Glutamatergic neuron (in vitro differentiated cells): ENCODE results near the gene DSN1. TPM values are rescaled to one million over a fixed set of nuclear protein-coding genes. Genes with fewer than 3 reads are reported as not detected.

ENCODE experiments used
- DNase-seq: peaks from one replicate; pipeline ENCODE4 v3.0.0; 2022
- H3K27ac Mint-ChIP-seq: one replicate; pipeline ENCODE4 v1.8.0; 2020; ENCODE audit warnings: mild to moderate bottlenecking, mixed read lengths, inconsistent platforms; ENCODE audit not compliant: unreplicated experiment
- H3K27me3 Mint-ChIP-seq: one replicate; pipeline ENCODE4 v1.8.0; 2020; ENCODE audit warnings: mild to moderate bottlenecking, moderate library complexity, mixed read lengths, inconsistent platforms; ENCODE audit not compliant: unreplicated experiment
- H3K36me3 Mint-ChIP-seq: one replicate; pipeline ENCODE4 v1.8.0; 2020; ENCODE audit warnings: mild to moderate bottlenecking, mixed read lengths, inconsistent platforms; ENCODE audit not compliant: unreplicated experiment
- H3K4me1 Mint-ChIP-seq: one replicate; pipeline ENCODE4 v1.8.0; 2020; ENCODE audit warnings: mild to moderate bottlenecking, low read depth, mixed read lengths, inconsistent platforms; ENCODE audit not compliant: unreplicated experiment
- H3K4me3 Mint-ChIP-seq: one replicate; pipeline ENCODE4 v1.8.0; 2020; ENCODE audit warnings: mild to moderate bottlenecking, mixed read lengths, inconsistent platforms; ENCODE audit not compliant: unreplicated experiment
- H3K9me3 Mint-ChIP-seq: one replicate; pipeline ENCODE4 v1.8.0; 2020; ENCODE audit warnings: mild to moderate bottlenecking, moderate library complexity, mixed read lengths, inconsistent platforms; ENCODE audit not compliant: unreplicated experiment
- total RNA-seq: library from RNA; stranded (reverse); fragmentation: NEBNext Ultra II Directional; extraction: Animal tissue kit (Norgen Biotek cat#: 25700); gene quantifications from one replicate; pipeline ENCODE4 v1.2.1, GENCODE V29; 2021; ENCODE audit not compliant: unreplicated experiment
- TF ChIP-seq, protein P1 (sequence below): fragments of 200-600 bp; sonication (generic); IDR thresholded peaks from one replicate; pipeline ENCODE4 v1.5.0; 2021; ENCODE audit not compliant: partially characterized antibody, unreplicated experiment

Gene DSN1
- total RNA-seq, 1 donor from 2014 or later, result 6.4 TPM

DNA sequence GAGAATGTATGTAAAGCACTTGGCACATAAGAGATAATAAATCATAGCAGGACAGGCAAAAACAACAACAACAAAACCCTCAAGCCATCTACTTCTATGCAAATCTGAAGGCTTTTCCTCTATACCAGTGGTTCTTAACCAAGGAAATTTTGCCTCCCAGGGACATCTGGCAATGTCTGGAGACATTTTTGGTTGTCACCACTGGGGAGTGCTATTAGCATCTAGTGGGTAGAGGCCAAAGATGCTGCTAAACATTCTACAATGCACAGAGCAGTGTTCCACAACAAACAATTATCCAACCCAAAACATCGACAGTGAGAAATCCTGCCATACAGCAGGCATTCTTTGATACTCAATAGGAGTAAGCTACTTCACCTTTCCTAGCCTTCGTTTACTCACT lies 55.9 kb downstream of the DSN1 start:
- TF ChIP-seq, protein P1, sequence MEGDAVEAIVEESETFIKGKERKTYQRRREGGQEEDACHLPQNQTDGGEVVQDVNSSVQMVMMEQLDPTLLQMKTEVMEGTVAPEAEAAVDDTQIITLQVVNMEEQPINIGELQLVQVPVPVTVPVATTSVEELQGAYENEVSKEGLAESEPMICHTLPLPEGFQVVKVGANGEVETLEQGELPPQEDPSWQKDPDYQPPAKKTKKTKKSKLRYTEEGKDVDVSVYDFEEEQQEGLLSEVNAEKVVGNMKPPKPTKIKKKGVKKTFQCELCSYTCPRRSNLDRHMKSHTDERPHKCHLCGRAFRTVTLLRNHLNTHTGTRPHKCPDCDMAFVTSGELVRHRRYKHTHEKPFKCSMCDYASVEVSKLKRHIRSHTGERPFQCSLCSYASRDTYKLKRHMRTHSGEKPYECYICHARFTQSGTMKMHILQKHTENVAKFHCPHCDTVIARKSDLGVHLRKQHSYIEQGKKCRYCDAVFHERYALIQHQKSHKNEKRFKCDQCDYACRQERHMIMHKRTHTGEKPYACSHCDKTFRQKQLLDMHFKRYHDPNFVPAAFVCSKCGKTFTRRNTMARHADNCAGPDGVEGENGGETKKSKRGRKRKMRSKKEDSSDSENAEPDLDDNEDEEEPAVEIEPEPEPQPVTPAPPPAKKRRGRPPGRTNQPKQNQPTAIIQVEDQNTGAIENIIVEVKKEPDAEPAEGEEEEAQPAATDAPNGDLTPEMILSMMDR, result no peak
- Mint-ChIP-seq H3K4me3 (no peak overlapping the region), H3K27ac (no peak overlapping the region), H3K4me1 (no peaks in the 10 kb centered on the region), H3K27me3 (peaks cover 2% of the 10 kb centered on the region), H3K36me3 (no peaks in the 10 kb centered on the region), H3K9me3 (no peaks in the 10 kb centered on the region)
- no peak for DNase-seq

- no peaks in the 10 kb centered on the region for H3K4me1 Mint-ChIP-seq
- H3K27ac Mint-ChIP-seq, result no peak overlapping the region
- peaks cover 2% of the 10 kb centered on the region for H3K27me3 Mint-ChIP-seq
- no peaks in the 10 kb centered on the region for H3K36me3 Mint-ChIP-seq
- no peak for DNase-seq
- TF ChIP-seq, protein P1, result no peak
- no peak overlapping the region for H3K4me3 Mint-ChIP-seq
- no peaks in the 10 kb centered on the region for H3K9me3 Mint-ChIP-seq
These were observed 56.5 kb downstream of the DSN1 start for GRCh38 chr20:36717021-36717420.

DNA sequence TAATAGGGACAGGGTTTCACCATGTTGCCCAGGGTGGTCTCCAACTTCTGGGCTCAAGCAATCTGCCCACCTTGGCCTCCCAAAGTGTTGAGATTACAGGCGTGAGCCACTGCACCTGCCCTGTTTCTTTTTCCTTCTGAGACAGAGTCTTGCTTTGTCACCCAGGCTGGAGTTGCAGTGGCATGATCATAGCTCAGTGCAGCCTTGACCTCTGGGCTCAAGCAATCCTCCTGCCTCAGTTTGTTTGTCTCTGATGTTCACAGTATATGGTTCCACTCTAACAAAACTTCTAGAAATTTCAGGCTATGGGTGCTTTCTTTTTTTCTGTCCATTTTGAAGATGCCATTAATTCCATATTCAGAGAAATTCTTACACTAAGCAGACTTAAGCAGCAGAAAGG lies 60.8 kb downstream of the DSN1 start:
- H3K9me3 Mint-ChIP-seq, result no peaks in the 10 kb centered on the region
- H3K36me3 Mint-ChIP-seq, result no peaks in the 10 kb centered on the region
- no peak overlapping the region for H3K27ac Mint-ChIP-seq
- DNase-seq, result no peak
- TF ChIP-seq, protein P1, result no peak
- no peaks in the 10 kb centered on the region for H3K27me3 Mint-ChIP-seq
- no peak overlapping the region for H3K4me3 Mint-ChIP-seq
- H3K4me1 Mint-ChIP-seq, result no peaks in the 10 kb centered on the region

DNA sequence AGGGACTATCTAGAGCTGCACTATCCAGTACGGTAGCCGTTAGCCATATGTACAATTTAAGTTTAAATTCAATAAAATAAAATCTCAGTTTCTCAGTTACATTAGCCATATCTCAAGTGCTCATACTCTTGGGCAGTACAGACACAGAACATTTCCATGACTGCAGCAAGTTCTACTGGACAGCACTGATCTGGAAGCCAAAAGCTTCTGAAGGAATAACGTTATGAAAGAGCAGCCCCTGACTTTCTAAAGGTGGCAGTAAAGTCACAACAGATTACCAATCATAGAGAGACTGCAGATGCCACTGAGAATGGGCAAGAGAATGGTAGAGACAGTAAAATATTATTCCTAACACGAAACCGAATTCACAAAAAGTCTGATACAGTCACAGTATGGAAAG lies 64.4 kb downstream of the DSN1 start:
- Mint-ChIP-seq H3K4me1 (no peaks in the 10 kb centered on the region), H3K27me3 (no peaks in the 10 kb centered on the region), H3K36me3 (no peaks in the 10 kb centered on the region), H3K4me3 (no peak overlapping the region), H3K9me3 (no peaks in the 10 kb centered on the region), H3K27ac (no peak overlapping the region)
- no peak for DNase-seq
- TF ChIP-seq, protein P1, result no peak

GRCh38 chr20:36703530-36703929 lies 70.0 kb downstream of the DSN1 start:
- Mint-ChIP-seq H3K36me3 (no peaks in the 10 kb centered on the region), H3K27me3 (no peaks in the 10 kb centered on the region), H3K9me3 (no peaks in the 10 kb centered on the region), H3K27ac (no peak overlapping the region), H3K4me3 (no peak overlapping the region), H3K4me1 (no peaks in the 10 kb centered on the region)
- no peak for DNase-seq
- TF ChIP-seq, protein P1, result no peak

Other genes starting within 250 kb of the DSN1 start
- 2.0 TPM for gene MYL9, start 232.2 kb downstream of the DSN1 start, total RNA-seq
- gene TGIF2, start 200.2 kb downstream of the DSN1 start, total RNA-seq, result 10.1 TPM
- gene RAB5IF, start 168.0 kb downstream of the DSN1 start, total RNA-seq, result 48.9 TPM
- gene SLA2, start 127.6 kb downstream of the DSN1 start, total RNA-seq, result not detected
- gene NDRG3, start 27.7 kb downstream of the DSN1 start, total RNA-seq, result 31.8 TPM
- not detected for gene TLDC2, start 102.4 kb upstream of the DSN1 start, total RNA-seq
- 30.8 TPM for gene SAMHD1, start 177.9 kb upstream of the DSN1 start, total RNA-seq